GM23248 (cell line): ENCODE data around the gene KLF4.

Source experiments
- EZH2 ChIP-seq: fragments of 200-600 bp; sonication (generic); IDR thresholded peaks from 2 replicates; pipeline ENCODE4 v1.6.1; 2018; ENCODE audit warnings: antibody characterized with exemption, mild to moderate bottlenecking; ENCODE audit not compliant: insufficient read depth, poor library complexity, severe bottlenecking
- EZH2phosphoT487 ChIP-seq: fragments of 200-600 bp; sonication (generic); IDR thresholded peaks from 2 replicates; pipeline ENCODE4 v1.6.1; 2018; ENCODE audit warnings: antibody characterized with exemption, moderate library complexity, mild to moderate bottlenecking, low read depth; ENCODE audit not compliant: insufficient read depth

DNA sequence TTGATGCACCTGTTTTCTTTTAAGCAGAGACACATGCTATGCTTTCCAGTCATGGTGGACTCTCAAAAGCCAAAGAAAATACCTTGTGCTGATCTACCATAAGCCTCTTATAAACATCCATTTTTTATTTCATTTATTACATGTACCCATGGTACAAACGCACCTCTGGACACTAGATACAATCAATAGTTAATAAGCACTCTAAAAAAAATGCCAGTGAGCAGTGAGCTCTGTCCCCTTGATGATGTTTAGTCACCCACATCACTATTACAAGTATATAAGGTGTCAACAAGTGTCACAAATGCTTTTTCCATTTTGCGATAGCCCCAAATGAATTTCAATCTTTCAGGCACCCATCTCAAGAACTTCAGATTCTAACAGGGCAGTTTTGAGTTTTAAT, 5.9 kb downstream of the KLF4 start:
- no peak for TF ChIP-seq EZH2
- TF ChIP-seq EZH2phosphoT487: no peak
